ENCODE data around the gene AVEN. TPM values are rescaled to one million over a fixed set of nuclear protein-coding genes. Genes with fewer than 3 reads are reported as not detected.

The AVEN gene
- total RNA-seq, 2 experiments from 2014 or later: 6.3 to 13.5 TPM

DNA sequence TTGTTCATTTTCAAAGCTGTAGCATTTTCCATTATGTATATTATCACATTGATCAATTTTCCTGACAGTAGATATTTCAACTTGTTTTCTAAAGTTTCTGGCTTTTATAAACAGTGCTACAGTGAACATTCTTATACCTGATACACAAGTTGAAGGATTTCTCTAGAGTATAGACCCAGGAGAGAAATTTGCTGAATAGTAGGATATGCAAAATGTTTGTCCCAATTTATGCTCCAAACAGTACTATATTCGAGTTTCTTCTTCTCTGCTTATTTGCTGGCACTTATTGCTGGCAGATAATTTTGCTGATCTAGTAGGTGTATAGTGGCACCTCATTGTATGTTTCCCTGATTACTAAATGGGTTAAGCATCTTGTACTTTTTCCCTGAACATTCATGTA lies 187.9 kb downstream of the AVEN start:
- no peak overlapping the region for H2AFZ ChIP-seq (ENCODE audit: low read length)
- H3K79me2 ChIP-seq (ENCODE audit: insufficient read depth, low read depth, low read length): no peaks in the 10 kb centered on the region
- no peaks in the 10 kb centered on the region for H3K36me3 ChIP-seq (ENCODE audit: insufficient read depth, low read length)
- no peak overlapping the region for H3K4me3 ChIP-seq (ENCODE audit: low read depth, low read length, poor library complexity, severe bottlenecking)
- no peak overlapping the region for H3K27ac ChIP-seq (ENCODE audit: low read depth, low read length, poor library complexity, severe bottlenecking)
- CTCF ChIA-PET (ENCODE audit: unreplicated experiment): no interaction called here
- POLR2A ChIA-PET: no interaction called here
- H3K4me2 ChIP-seq (ENCODE audit: low read length): no peak overlapping the region
- DNase-seq (ENCODE audit: low spot score): no peak
- H4K20me1 ChIP-seq (ENCODE audit: insufficient read depth, low read length): no peaks in the 10 kb centered on the region
- no peaks in the 10 kb centered on the region for H3K4me1 ChIP-seq (ENCODE audit: insufficient read depth, low read length, poor library complexity, severe bottlenecking)
- H3K9me2 ChIP-seq (ENCODE audit: insufficient read depth, low read length): no peaks in the 10 kb centered on the region
- H3K9me3 ChIP-seq (ENCODE audit: low read length): no peaks in the 10 kb centered on the region
- intact Hi-C loops (cut with micrococcal nuclease; ENCODE audit: unreplicated experiment): no loop called here
- no peak for TF ChIP-seq EZH2phosphoT487 (IDR thresholded peaks at IDR 0.05; ENCODE audit: borderline replicate concordance, low read depth, low read length)
- TF ChIP-seq, protein P1, sequence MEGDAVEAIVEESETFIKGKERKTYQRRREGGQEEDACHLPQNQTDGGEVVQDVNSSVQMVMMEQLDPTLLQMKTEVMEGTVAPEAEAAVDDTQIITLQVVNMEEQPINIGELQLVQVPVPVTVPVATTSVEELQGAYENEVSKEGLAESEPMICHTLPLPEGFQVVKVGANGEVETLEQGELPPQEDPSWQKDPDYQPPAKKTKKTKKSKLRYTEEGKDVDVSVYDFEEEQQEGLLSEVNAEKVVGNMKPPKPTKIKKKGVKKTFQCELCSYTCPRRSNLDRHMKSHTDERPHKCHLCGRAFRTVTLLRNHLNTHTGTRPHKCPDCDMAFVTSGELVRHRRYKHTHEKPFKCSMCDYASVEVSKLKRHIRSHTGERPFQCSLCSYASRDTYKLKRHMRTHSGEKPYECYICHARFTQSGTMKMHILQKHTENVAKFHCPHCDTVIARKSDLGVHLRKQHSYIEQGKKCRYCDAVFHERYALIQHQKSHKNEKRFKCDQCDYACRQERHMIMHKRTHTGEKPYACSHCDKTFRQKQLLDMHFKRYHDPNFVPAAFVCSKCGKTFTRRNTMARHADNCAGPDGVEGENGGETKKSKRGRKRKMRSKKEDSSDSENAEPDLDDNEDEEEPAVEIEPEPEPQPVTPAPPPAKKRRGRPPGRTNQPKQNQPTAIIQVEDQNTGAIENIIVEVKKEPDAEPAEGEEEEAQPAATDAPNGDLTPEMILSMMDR (conservative IDR thresholded peaks at IDR 0.05; ENCODE audit: low read length): no peak
- no TSS peak for BruUV-seq (replicated peaks)

DNA sequence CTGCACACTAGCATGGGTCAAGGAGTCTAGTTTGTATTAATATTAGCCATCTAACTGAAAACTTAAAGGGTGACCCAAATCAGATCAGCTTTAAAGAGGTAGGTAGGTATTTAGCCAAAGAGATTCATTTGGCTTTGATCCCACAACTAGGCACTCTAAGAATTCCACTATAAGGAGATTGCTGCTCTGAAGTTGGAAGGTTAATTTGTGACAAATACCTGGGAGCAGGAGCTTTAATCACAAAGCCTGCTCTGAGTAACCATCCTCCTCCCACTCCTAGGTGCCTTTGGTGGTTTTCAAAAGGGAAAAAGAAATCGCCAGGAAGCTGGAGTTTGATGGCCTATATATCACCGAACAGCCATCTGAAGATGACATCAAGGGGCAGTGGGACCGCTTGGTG lies 191.0 kb downstream of the AVEN start:
- DNase-seq (ENCODE audit: low spot score): no peak
- H3K4me1 ChIP-seq (ENCODE audit: insufficient read depth, low read length, poor library complexity, severe bottlenecking): no peaks in the 10 kb centered on the region
- H3K36me3 ChIP-seq (ENCODE audit: insufficient read depth, low read length): no peaks in the 10 kb centered on the region
- no TSS peak for BruUV-seq (replicated peaks)
- TF ChIP-seq, protein P1 (conservative IDR thresholded peaks at IDR 0.05; ENCODE audit: low read length): no peak
- no peak for TF ChIP-seq EZH2phosphoT487 (IDR thresholded peaks at IDR 0.05; ENCODE audit: borderline replicate concordance, low read depth, low read length)
- no peaks in the 10 kb centered on the region for H3K9me2 ChIP-seq (ENCODE audit: insufficient read depth, low read length)
- intact Hi-C loops (cut with micrococcal nuclease; ENCODE audit: unreplicated experiment): no loop called here
- ChIA-PET CTCF (ENCODE audit: unreplicated experiment) (no interaction called here), POLR2A (interaction anchor here (1.1 kb wide), 1 partner anchor 13 kb away, joined by 4 read pairs; no protein-coding TSS in a partner anchor)
- H3K4me3 ChIP-seq (ENCODE audit: low read depth, low read length, poor library complexity, severe bottlenecking): no peak overlapping the region
- no peak overlapping the region for H3K27ac ChIP-seq (ENCODE audit: low read depth, low read length, poor library complexity, severe bottlenecking)
- no peak overlapping the region for H3K4me2 ChIP-seq (ENCODE audit: low read length)
- H4K20me1 ChIP-seq (ENCODE audit: insufficient read depth, low read length): no peaks in the 10 kb centered on the region
- no peaks in the 10 kb centered on the region for H3K79me2 ChIP-seq (ENCODE audit: insufficient read depth, low read depth, low read length)
- H2AFZ ChIP-seq (ENCODE audit: low read length): no peak overlapping the region
- H3K9me3 ChIP-seq (ENCODE audit: low read length): no peaks in the 10 kb centered on the region

DNA sequence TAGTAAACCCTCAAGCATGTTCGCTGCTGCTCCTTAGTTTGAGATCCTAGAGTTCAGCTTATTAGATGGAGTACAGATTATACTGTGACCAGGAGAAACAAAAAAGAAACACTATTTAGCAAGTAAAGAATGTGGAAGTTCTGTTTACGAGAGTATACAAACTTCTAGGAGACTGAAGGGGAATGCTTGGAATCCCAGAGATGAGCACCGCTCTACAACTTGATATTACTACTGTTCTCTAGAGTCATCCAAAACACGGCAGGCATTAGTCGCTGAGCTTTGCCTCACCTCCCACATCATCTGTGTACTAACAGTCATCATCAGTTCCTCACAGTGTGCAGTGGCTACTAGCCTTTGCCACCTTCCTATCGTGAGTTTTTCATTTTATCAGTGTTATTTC lies 192.1 kb downstream of the AVEN start:
- POLR2A ChIA-PET: no interaction called here
- CTCF ChIA-PET (ENCODE audit: unreplicated experiment): no interaction called here
- Histone ChIP-seq H3K4me2 (ENCODE audit: low read length) (no peak overlapping the region), H3K9me2 (ENCODE audit: insufficient read depth, low read length) (no peaks in the 10 kb centered on the region), H3K79me2 (ENCODE audit: insufficient read depth, low read depth, low read length) (no peaks in the 10 kb centered on the region), H3K9me3 (ENCODE audit: low read length) (no peaks in the 10 kb centered on the region), H2AFZ (ENCODE audit: low read length) (no peak overlapping the region), H4K20me1 (ENCODE audit: insufficient read depth, low read length) (no peaks in the 10 kb centered on the region), H3K4me3 (ENCODE audit: low read depth, low read length, poor library complexity, severe bottlenecking) (no peak overlapping the region), H3K27ac (ENCODE audit: low read depth, low read length, poor library complexity, severe bottlenecking) (no peak overlapping the region), H3K4me1 (ENCODE audit: insufficient read depth, low read length, poor library complexity, severe bottlenecking) (no peaks in the 10 kb centered on the region), H3K36me3 (ENCODE audit: insufficient read depth, low read length) (no peaks in the 10 kb centered on the region)
- intact Hi-C loops (cut with micrococcal nuclease; ENCODE audit: unreplicated experiment): no loop called here
- no peak for DNase-seq (ENCODE audit: low spot score)
- TF ChIP-seq EZH2phosphoT487 (IDR thresholded peaks at IDR 0.05; ENCODE audit: borderline replicate concordance, low read depth, low read length): no peak
- TF ChIP-seq, protein P1 (conservative IDR thresholded peaks at IDR 0.05; ENCODE audit: low read length): no peak
- BruUV-seq (replicated peaks): no TSS peak
